GM18861 (cell line): ENCODE measurements around the gene TMEM255A.

Experiments used
- ATAC-seq: cut with Tn5 transposase; IDR thresholded peaks from one replicate; pipeline ENCODE4 v1.9.1; 2021; ENCODE audit not compliant: unreplicated experiment

The TMEM255A gene

GRCh38 chrX:120213438-120214265 is 97.6 kb downstream of the TMEM255A start:
- ATAC-seq: no peak
